DMS79 (cell line): Measurements from ENCODE around the gene RHOBTB3.
A peak's percentile ranks its signal among the peaks of the same experiment; 100 is the strongest.
"Not testable (repeated sequence)": the region's sequence is repeated elsewhere in the genome, so short reads cannot be mapped to it uniquely, and the experiment has no call there.

Experiments
- DNase-seq: peaks from one replicate; lab custom pipeline; 2025; lab: John Stamatoyannopoulos, UW

RHOBTB3 gene, protein sequence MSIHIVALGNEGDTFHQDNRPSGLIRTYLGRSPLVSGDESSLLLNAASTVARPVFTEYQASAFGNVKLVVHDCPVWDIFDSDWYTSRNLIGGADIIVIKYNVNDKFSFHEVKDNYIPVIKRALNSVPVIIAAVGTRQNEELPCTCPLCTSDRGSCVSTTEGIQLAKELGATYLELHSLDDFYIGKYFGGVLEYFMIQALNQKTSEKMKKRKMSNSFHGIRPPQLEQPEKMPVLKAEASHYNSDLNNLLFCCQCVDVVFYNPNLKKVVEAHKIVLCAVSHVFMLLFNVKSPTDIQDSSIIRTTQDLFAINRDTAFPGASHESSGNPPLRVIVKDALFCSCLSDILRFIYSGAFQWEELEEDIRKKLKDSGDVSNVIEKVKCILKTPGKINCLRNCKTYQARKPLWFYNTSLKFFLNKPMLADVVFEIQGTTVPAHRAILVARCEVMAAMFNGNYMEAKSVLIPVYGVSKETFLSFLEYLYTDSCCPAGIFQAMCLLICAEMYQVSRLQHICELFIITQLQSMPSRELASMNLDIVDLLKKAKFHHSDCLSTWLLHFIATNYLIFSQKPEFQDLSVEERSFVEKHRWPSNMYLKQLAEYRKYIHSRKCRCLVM

DNA sequence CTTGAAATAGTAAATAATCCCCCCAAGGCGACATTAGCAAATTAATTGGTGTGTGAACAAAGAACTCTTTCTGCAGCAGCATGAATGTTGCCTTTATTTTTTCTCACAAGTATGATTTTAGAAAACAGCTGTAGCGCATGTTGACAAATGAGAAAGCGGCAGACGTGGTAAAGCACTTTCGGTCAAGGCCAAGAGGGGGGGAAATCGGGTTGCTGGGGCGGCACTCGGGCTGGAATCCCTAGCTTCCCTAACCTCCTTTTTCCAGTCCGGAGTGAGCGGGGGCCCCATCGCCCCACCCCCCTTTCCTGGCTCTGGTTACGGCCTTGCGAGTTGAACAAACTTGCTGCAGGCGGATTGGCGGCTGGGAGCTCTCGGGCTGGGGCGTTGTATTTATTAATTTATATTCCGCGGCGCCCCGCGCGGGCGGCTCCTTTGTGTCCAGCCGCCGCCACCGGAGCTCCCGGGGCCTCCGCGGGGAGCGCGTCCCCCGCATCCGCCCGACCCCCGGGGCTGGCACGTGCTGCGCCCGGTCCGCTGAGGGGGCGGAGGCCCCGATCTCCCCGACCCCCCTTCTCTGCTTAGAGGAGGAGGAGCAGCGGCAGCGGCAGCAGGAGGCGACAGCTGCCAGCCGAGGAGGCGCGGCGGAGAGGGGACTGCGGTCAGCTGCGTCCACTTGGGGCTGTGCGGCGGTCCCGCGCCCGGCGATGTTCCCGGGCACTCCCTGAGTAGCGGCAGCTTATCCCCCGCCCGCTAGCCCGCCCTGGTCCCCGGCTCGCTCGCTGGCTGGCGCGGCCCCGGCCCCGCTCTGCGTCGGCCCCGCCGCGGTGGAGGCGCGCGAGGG, at the start of gene RHOBTB3:
RHOBTB3 (plus strand) TSS at position 607 of the 841 bp plus-strand sequence. CDS start 347 bp downstream, outside the sequence.
- peak; percentile 85 for DNase-seq

DNA sequence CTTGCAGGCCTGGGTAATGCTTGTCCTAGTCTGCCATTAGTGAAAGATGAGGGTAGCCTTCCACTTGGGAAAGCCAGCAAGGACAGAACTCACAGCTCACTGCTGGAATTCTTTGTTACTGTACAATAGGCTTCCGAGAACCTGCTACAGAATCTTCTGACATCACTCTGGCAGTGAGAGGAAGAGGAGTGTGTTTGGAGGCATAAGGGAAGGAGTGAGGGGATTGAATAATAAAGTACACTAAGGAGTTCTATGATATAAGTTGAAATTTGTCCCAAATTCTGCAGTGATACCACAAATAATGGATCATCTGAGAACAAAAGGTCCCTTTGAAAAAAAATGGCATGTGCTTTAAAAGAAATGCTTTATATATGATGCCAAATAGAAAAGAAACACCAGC, 48.2 kb upstream of the RHOBTB3 start, which contains the start of gene SPATA9:
SPATA9 (minus strand) TSS at position 101 of the 400 bp plus-strand sequence. CDS start 137 bp downstream, outside the sequence.
- DNase-seq: no peak

- no peak for DNase-seq
Measured at GRCh38 chr5:95684361-95684760, 46.8 kb upstream of the RHOBTB3 start.

DNA sequence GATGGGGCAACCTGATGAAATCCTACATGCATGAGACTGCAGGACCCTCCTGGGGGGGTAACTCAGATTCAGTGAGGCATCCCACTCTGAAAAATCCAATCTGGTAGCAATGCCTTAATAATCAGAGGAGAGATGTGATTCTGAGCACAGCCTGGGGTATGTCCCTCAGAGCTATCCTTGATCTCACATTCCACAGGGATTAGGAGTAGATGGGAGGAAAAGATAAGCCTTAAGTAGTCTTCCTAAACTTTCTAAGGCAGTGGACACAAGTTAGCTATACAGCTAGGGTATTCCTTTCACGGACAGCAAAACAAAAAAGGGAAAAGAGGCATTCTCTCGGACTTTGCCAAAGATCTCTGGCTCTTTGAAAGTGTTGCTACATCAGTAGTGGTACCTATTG, 44.5 kb upstream of the RHOBTB3 start:
- DNase-seq: no peak

- no peak for DNase-seq
Measured at GRCh38 chr5:95689680-95690079, 41.5 kb upstream of the RHOBTB3 start.

GRCh38 chr5:95690333-95690732, 40.8 kb upstream of the RHOBTB3 start:
- DNase-seq: no peak

DNA sequence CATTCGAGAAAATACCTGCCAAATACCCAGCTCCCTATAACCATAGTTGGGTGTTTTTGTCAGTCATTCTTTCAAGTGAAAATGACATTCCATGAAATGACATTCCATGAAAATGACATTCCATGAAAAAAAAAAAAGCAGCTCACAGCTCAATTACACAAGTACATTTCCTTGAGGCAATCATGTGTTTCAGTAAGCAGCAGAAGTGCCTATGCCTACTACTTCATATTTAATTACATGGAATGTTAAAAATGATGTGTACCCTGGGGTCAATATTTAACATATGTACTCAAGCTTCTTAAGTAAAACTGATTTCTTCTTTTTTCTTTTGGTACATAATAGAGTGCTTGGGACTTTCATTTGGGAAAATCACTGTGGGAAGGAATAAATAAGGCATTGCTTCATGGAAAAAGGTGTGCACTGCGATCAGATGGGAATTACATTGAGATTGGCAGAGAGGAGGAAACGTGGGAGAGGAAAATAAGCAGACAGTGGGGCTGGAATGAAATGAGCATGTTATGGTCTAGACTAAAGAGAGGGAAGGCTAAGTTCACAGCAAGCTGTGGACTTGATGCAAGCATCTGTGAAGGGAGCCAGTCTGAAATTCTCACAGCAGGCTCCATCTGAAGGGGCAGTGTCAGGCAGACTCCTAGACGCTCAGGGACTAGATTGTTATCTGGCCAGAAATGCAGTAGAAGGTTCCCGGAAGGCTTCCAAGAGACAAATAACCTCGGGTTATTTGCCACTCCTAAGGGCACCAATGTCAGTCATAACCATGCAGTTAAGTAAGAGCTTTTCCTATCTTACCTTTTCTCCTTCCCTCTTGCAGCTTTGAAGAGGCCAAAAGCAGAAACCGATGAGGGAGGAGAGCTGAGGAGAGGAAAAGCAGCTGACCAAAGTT, 33.1 kb upstream of the RHOBTB3 start:
- DNase-seq: peak; percentile 25

DNA sequence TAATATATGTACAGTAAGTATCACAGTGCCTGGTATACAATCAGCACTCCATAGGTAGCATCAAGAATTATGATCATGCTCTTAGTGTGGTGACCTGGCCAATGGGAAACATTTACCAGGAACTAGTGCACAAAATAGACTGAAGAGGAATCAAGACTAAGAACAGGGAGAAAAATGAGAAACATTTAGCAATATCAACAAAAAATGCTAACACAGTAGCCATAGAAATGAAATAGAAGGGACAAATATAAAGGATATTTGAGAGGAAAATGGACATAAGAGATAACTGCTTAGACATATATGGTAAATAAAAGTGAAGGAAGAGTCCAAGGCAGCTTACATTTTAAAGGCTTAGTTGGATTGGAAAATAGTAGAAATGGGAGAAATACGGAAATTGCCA, 31.8 kb upstream of the RHOBTB3 start:
- no peak for DNase-seq

DNA sequence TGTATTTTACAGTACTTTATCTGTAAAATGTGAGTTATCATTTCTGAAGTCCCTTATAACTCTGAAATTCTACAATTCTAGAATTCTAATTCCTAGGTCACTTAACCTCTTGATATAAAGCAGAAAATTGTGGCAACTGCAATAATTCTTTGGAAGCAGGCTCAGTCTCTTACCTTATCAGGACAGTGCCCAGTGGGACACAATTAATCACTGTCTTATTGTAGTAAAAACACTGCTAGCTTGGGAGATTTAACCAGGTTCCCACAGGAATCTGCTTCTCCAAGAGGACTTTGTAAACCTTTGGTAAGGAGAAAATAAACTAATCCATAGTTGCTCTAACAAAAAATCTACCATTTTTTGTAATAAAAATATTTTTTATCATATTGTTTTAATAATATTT, 30.1 kb upstream of the RHOBTB3 start:
- DNase-seq: no peak

- DNase-seq: no peak
Measured at GRCh38 chr5:95704150-95704549, 27.0 kb upstream of the RHOBTB3 start.

DNA sequence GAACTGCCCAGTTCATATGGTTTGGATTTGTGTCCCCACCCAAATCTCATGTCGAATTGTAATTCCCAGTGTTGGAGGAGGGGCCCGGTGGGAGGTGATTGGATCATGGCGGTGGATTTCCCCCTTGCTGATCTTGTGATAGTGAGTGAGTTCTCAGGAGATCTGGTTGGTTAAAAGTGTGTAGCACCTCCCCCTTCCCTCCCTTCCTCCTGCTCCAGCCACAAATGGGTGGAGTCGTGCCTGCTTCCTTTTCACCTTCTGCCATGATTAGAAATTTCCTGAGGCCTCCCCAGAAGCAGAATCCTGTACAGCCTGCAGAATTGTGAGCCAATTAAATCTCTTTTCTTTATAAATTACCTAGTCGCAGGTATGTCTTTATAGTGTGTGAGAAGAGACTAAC, 24.9 kb upstream of the RHOBTB3 start:
- not testable (repeated sequence) for DNase-seq

- DNase-seq: no peak
Measured at GRCh38 chr5:95707055-95707454, 24.1 kb upstream of the RHOBTB3 start.

DNA sequence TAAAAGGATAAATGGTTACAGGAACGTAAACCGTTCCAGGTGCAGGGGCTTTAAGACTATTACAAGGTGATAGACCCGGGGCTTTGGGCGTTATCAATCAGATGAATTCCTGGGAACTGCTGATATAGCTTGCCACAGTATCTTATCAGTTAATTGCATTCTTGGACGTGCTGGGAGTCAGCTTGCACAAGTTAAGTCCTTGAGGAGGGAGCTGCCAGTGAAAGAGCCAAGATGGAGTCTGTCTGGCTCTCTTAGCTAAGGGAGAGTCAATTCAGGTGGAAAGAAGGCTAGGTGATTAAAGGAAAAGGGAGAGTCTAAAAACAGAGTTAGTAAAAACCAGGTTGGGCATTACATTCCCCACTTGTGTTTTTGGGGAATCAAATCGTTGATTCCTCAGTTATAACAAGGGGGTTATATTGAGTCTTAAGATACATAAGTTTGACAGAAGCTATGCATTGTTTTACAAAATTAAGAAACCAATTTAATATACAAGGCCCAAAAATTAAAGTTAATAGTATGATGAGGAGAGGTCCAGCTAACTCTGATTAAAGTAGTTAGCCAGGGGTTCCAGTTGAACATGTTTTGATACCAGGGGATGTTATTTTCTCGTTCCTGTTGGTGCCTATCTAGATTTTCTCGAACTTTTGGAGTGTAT, 23.5 kb upstream of the RHOBTB3 start:
- DNase-seq: not testable (repeated sequence)

DNA sequence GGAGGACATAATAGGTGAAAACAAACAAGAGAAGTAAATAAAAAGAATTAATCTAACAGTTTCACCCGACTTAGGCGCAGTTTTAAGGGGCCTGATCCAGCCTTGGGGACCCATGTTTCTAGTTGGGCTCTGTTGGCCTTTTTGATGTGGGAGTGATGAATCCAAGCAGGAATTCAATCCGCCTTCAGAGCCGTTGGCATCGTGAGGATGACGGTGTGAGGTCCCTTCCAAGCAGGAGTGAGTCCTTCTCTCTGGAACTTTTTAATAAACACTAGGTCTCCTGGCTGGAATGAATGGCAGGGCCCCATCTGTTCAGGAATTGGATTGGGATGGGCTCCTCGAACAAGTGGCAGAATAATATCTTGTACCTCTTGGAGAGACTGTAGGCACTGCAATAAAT, 22.3 kb upstream of the RHOBTB3 start:
- no peak for DNase-seq

DNA sequence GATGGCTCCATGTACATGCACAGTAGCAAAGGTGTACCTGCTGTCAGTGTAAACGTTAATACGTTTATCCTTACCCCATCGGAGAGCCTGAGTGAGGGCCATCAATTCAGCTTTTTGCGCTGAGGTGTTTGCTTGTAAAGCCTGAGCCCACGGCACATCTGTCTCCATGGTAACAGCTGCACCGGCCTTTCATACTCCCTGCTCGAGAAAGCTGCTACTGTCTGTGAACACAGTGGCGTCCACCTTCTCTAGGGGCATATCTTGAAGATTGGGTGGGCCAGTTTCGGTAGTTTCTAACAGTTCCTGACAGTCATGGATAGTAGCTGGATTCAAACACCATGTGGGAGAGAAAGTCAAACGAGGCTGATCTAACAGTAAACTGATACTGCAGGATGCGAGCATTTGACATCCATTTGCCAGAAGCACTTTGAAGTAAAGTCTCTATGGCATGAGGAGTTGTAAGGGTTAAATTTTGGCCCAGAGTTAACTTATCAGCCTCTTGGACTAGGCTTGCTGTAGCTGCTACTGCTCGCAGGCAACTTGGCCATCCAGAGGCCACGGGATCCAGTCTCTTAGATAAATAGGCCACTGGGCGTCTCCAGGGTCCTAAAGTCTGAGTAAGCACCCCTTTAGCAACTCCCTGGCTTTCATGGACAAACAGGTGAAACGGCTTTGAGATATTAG, 21.0 kb upstream of the RHOBTB3 start:
- DNase-seq: peak; percentile 77

- peak; percentile 89 for DNase-seq
Measured at GRCh38 chr5:95710651-95711500, 20.3 kb upstream of the RHOBTB3 start.

DNA sequence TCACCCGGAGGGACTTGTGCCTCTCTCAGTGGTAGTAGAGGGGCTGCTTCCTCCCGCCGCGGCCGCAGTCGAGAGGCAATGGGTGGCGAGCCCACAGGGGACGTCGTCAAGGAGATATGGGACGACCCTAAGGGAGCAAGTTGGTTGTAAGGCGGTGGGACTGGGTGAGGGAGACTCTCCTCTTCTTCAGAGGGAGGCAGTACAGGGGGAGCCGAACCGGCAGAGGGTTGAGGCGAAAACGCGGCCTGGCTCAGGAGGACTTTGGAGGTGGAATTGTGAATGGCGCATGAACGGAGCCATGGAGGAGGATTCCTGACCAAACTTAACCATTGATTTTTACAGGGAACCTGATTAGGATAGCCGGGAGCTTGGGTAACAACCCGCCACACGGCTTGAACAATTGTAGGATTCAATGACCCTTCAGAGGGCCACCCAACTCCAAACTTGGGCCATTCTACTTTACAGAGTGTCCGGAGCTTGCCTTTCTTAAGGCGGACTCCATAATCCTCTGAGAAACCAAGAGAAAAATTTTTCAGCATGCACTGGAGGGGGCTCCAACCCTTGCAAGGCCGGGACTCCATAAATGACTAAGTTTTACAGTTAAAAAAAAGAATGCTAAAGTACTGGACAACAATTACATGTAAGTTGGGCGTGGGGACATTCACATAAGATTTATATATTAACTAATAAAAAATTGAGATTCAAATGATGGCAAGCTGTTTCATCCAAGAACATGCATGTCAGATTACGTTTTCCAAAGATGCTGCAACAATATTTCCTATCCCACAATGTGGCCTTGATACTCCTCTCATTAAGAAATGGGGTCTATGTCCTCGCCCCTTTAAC, 19.4 kb upstream of the RHOBTB3 start:
- peak; percentile 44 for DNase-seq

GRCh38 chr5:95712347-95712958, 18.7 kb upstream of the RHOBTB3 start:
- DNase-seq: peak; percentile 71
